Lower lobe of right lung (tissue), 2 donors: ENCODE data around the gene TMPRSS9. TPM values are rescaled to one million over a fixed set of nuclear protein-coding genes. Genes with fewer than 3 reads are reported as not detected.

Experiments used
- ATAC-seq, 2 donors: fragments of 200-7000 bp; cut with Tn5 transposase; one replicate each; pipeline ENCODE4 v1.9.1; 2020 to 2022; ENCODE audit warnings: mild to moderate bottlenecking in 2 of 2, moderate library complexity in 2 of 2
- DNase-seq: peaks from one replicate; pipeline ENCODE4 v3.0.0-alpha.2; 2020
- H3K27ac ChIP-seq: fragments of 200-600 bp; one replicate; pipeline ENCODE4 v1.8.0; 2022
- H3K27me3 ChIP-seq: fragments of 200-600 bp; one replicate; pipeline ENCODE4 v1.8.0; 2022; ENCODE audit warnings: low read depth
- H3K36me3 ChIP-seq: fragments of 200-600 bp; one replicate; pipeline ENCODE4 v1.8.0; 2022; ENCODE audit warnings: mild to moderate bottlenecking
- H3K4me1 ChIP-seq: fragments of 200-600 bp; one replicate; pipeline ENCODE4 v1.8.0; 2022
- H3K4me3 ChIP-seq: fragments of 200-600 bp; one replicate; pipeline ENCODE4 v1.8.0; 2022; ENCODE audit warnings: mild to moderate bottlenecking
- H3K9me3 ChIP-seq: fragments of 200-600 bp; one replicate; pipeline ENCODE4 v1.8.0; 2022
- CTCF ChIP-seq: fragments of 200-600 bp; IDR thresholded peaks from one replicate; pipeline ENCODE4 v1.8.0; 2022; ENCODE audit warnings: antibody characterized with exemption, mild to moderate bottlenecking
- intact Hi-C: fragments of 100-400 bp; cut with DNase I; formaldehyde crosslinking; loops from one replicate; pipeline ENCODE4 v1.11.0; 2022
- total RNA-seq: library from RNA; stranded (reverse); fragmentation: NEBNext Ultra II Directional; extraction: Animal tissue kit (Norgen Biotek cat#: 25700); gene quantifications from one replicate; pipeline ENCODE4 v1.2.1, GENCODE V29; 2021
- donor health status: DM: no; HTN: yes; CAD: no; lungs with severe emphysema.

Gene TMPRSS9
- total RNA-seq, 1 donor from 2014 or later, result not detected

DNA sequence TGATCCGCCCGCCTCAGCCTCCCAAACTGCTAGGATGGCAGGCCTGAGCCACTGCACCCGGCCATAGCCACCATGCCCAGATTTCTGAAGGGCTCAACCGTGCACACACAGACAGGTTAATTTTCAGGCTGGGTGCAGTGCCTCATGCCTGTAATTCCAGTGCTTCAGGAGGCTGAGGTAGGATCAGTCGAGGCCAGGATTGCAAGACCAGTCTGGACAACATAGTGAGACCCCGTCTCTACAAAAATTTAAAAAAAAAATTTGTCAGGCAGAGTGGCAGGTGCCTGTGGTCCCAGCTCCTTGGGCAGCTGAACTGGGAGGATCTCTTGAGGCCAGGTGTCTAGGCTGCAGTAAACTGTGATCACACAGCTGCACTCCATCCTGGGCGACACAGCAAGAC is 59.7 kb downstream of the TMPRSS9 start:
- ATAC-seq (no peak), DNase-seq (no peak)
- TF ChIP-seq CTCF, result no peak
- no peaks in the 10 kb centered on the region for H3K27me3 ChIP-seq
- peaks cover 2% of the 10 kb centered on the region for H3K36me3 ChIP-seq
- H3K9me3 ChIP-seq, result no peaks in the 10 kb centered on the region
- no peak overlapping the region for H3K27ac ChIP-seq
- intact Hi-C loops, result no loop called here
- H3K4me1 ChIP-seq, result no peaks in the 10 kb centered on the region
- H3K4me3 ChIP-seq, result no peak overlapping the region

DNA sequence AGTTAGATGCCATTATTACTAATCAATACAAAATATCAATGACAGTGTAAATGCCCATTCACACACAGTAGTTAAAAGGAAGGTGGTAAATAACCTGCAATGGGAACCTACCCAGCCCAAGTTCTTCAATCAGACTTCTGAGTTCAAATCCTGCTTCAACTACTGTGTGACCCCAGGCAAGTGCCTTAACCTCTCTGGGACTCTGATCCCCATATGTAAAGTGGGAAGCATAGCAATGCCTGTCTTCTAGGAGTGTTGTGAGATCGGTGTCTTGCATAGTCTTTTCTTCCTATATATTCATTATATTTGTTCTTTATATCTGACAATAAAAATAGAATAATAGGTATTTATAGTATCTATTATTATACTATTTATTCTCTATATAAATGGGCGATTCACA is 60.4 kb downstream of the TMPRSS9 start:
- Histone ChIP-seq H3K9me3 (no peaks in the 10 kb centered on the region), H3K27me3 (no peaks in the 10 kb centered on the region)
- intact Hi-C loops, result no loop called here

DNA sequence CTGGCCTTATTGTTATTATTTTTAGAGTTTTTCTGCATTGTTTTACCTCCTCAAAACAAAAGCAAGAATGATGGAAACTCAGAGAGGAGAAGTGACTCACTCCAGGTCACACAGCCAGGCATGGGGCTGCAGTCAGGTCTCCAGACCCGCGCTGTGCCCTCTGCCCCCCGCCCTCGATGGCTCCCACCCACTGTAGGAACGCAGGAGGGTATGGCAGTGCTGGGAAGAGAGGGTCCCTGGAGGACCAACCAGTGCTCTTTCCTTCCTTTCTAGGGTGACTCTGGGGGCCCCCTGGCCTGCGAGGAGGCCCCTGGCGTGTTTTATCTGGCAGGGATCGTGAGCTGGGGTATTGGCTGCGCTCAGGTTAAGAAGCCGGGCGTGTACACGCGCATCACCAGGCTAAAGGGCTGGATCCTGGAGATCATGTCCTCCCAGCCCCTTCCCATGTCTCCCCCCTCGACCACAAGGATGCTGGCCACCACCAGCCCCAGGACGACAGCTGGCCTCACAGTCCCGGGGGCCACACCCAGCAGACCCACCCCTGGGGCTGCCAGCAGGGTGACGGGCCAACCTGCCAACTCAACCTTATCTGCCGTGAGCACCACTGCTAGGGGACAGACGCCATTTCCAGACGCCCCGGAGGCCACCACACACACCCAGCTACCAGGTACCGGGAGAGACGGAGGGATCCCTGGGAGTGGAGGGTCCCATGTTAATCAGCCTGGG is 61.7 kb downstream of the TMPRSS9 start:
- Histone ChIP-seq H3K4me3 (no peak overlapping the region), H3K4me1 (peaks cover 15% of the 10 kb centered on the region), H3K36me3 (peaks cover 14% of the 10 kb centered on the region), H3K27me3 (no peaks in the 10 kb centered on the region), H3K27ac (no peak overlapping the region), H3K9me3 (no peaks in the 10 kb centered on the region)
- ATAC-seq (no peak), DNase-seq (no peak)
- no peak for TF ChIP-seq CTCF
- intact Hi-C loops, result no loop called here

More for the DNA sequence above, 60.4 kb downstream of the TMPRSS9 start:
- DNase-seq, result no peak
- no peak for ATAC-seq
- TF ChIP-seq CTCF, result no peak
- H3K4me3 ChIP-seq, result no peak overlapping the region
- H3K36me3 ChIP-seq, result peaks cover 5% of the 10 kb centered on the region
- H3K4me1 ChIP-seq, result peaks cover 3% of the 10 kb centered on the region
- no peak overlapping the region for H3K27ac ChIP-seq

GRCh38 chr19:2423071-2423914 is 63.2 kb downstream of the TMPRSS9 start:
- no peak for TF ChIP-seq CTCF
- H3K27me3 ChIP-seq, result no peaks in the 10 kb centered on the region
- no peak overlapping the region for H3K4me3 ChIP-seq
- no peak for ATAC-seq
- H3K27ac ChIP-seq, result no peak overlapping the region
- DNase-seq, result no peak
- no peaks in the 10 kb centered on the region for H3K9me3 ChIP-seq
- peaks cover 22% of the 10 kb centered on the region for H3K4me1 ChIP-seq
- intact Hi-C loops, result no loop called here
- peaks cover 14% of the 10 kb centered on the region for H3K36me3 ChIP-seq

- intact Hi-C loops, result no loop called here
- H3K36me3 ChIP-seq, result peaks cover 14% of the 10 kb centered on the region
- no peak for TF ChIP-seq CTCF
- no peak overlapping the region for H3K27ac ChIP-seq
- no peaks in the 10 kb centered on the region for H3K27me3 ChIP-seq
- no peaks in the 10 kb centered on the region for H3K9me3 ChIP-seq
- DNase-seq, result no peak
- ATAC-seq, result no peak
- no peak overlapping the region for H3K4me3 ChIP-seq
- peaks cover 28% of the 10 kb centered on the region for H3K4me1 ChIP-seq
These were observed 64.0 kb downstream of the TMPRSS9 start for GRCh38 chr19:2423915-2424685.
